IMR-90 (cell line): ENCODE data around the gene TRAPPC3L. TPM values are rescaled to one million over a fixed set of nuclear protein-coding genes. Genes with fewer than 3 reads are reported as not detected.

Source experiments
- polyA plus RNA-seq, 3 experiments: library from polyadenylated mRNA; depleted of rRNA; stranded (reverse); fragments of >200 nt; gene quantifications; 2 replicates each; pipeline ENCODE4 v1.2.3, GENCODE V29; 2012; ENCODE audit warnings: low replicate concordance in 1 of 3
- total RNA-seq: library from RNA; depleted of rRNA; stranded (reverse); fragments of >200 nt; gene quantifications from 2 replicates; pipeline ENCODE4 v1.2.3, GENCODE V29; 2012
- TF ChIP-seq, protein P1 (sequence below): conservative IDR thresholded peaks from 2 replicates; pipeline ENCODE4 v1.5.1; 2012; ENCODE audit warnings: mild to moderate bottlenecking, low read depth, low read length, improper control_type of control experiment

The TRAPPC3L gene
- total and polyA plus RNA-seq, 2 of the 4 experiments (the other 2 are of a cell fraction), result 0.03 TPM; not detected in 1

DNA sequence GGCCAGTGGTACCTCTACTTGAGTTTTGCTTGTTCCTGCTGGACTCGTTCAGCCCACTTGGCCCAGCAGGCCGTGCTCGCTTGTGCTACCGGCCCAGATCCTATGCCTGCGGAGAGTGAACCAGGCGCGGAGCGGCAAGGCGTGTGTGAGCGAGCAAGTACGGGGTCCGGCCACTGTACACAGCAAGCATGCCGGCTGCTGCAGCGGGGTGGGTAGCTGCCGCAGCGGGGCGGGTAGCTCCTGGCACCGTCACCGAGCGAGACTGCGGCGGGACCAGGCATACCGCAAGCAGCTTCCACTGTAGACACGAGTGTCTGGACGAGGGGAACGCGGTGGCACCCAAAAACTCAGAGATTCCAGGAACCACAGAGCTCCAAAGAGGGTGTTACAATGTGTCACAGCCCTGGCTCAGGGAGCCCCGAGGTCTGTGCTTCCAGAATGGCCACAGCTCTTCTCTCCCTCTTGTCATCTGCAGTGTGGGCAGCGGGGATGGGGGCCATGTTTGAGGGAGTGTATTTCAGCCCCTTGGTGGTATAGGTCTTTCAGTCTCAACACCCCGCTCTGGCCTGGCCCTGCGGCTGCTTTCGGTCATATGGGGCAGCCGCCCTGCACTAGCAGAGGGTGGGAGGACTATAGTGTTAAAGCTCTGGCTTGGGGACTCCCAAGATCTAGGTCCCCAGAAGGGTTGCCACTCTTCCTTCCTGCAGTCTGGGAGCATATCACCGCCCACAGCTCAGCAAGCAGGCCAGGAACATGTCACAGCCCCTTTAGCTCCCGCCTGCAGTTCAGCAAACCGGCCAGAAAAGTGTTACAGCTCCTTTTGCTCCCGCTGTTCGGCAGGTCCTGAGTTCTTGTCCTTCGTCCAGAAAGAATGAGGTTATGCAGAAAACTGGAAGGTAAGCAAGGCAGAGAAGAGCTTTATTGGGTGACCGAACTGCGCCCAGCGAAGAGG, 19.7 kb upstream of the TRAPPC3L start (continued):
- TF ChIP-seq, protein P1, sequence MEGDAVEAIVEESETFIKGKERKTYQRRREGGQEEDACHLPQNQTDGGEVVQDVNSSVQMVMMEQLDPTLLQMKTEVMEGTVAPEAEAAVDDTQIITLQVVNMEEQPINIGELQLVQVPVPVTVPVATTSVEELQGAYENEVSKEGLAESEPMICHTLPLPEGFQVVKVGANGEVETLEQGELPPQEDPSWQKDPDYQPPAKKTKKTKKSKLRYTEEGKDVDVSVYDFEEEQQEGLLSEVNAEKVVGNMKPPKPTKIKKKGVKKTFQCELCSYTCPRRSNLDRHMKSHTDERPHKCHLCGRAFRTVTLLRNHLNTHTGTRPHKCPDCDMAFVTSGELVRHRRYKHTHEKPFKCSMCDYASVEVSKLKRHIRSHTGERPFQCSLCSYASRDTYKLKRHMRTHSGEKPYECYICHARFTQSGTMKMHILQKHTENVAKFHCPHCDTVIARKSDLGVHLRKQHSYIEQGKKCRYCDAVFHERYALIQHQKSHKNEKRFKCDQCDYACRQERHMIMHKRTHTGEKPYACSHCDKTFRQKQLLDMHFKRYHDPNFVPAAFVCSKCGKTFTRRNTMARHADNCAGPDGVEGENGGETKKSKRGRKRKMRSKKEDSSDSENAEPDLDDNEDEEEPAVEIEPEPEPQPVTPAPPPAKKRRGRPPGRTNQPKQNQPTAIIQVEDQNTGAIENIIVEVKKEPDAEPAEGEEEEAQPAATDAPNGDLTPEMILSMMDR, result no peak
